BE2C (cell line): ENCODE results near the gene CDK11A.
"Not testable (repeated sequence)": the region's sequence is repeated elsewhere in the genome, so short reads cannot be mapped to it uniquely, and the experiment has no call there.

Experiments used
- DNase-seq: peaks from one replicate; pipeline ENCODE4 v3.0.0-alpha.2; 2020
- H3K27me3 ChIP-seq: fragments of 250-450 bp; sonication (Bioruptor Pico); 2 replicates; pipeline ENCODE4 v1.5.1; 2020; ENCODE audit warnings: mild to moderate bottlenecking
- H3K36me3 ChIP-seq: fragments of 250-450 bp; sonication (Bioruptor Pico); 2 replicates; pipeline ENCODE4 v1.5.1; 2020; ENCODE audit warnings: mild to moderate bottlenecking
- H3K4me1 ChIP-seq: fragments of 250-450 bp; sonication (Bioruptor Pico); 2 replicates; pipeline ENCODE4 v1.5.1; 2020
- H3K4me3 ChIP-seq: 2 replicates; pipeline ENCODE4 v1.5.1; 2011; ENCODE audit warnings: low read depth, low read length
- H3K9me3 ChIP-seq: fragments of 250-450 bp; sonication (Bioruptor Pico); 2 replicates; pipeline ENCODE4 v1.5.1; 2020
- CTCF ChIP-seq: IDR thresholded peaks from 2 replicates; pipeline ENCODE4 v1.5.1; 2012; ENCODE audit warnings: mild to moderate bottlenecking, low read depth, low read length

The CDK11A gene

GRCh38 chr1:1658583-1659549 lies 65.3 kb downstream of the CDK11A start, which contains the start of gene CDK11B:
Gene CDK11B, minus strand, starts transcription at chr1:1659004. Its CDS starts 1,519 bp downstream, at chr1:1657485.
- 0 out of 2 replicates have a peak, but pooled peaks have one; percentile 14 for TF ChIP-seq CTCF
- H3K27me3 ChIP-seq, H3K9me3 ChIP-seq, H3K4me1 ChIP-seq: not testable (repeated sequence)
- peak within 1 kb of the TSS; percentile 53 for H3K4me3 ChIP-seq
- H3K36me3 ChIP-seq = peaks cover 25% of the 10 kb centered on the region
- peak; percentile 97 for DNase-seq
